ENCODE measurements around the gene BNIPL.

The BNIPL gene

GRCh38 chr1:150997126-150997872 lies 39.1 kb upstream of the BNIPL start:
- Mint-ChIP-seq H3K27ac (no peak overlapping the region), H3K36me3 (ENCODE audit: low read depth) (peaks cover 38% of the 10 kb centered on the region), H3K4me3 (no peak overlapping the region), H3K9me3 (no peaks in the 10 kb centered on the region), H3K4me1 (peaks cover 5% of the 10 kb centered on the region), H3K27me3 (ENCODE audit: low read depth) (no peaks in the 10 kb centered on the region)
- TF ChIP-seq CTCF (IDR thresholded peaks at IDR 0.05; ENCODE audit: unreplicated experiment in 3 of 3) = no peak

- no peaks in the 10 kb centered on the region for H3K27me3 Mint-ChIP-seq (ENCODE audit: low read depth)
- H3K4me1 Mint-ChIP-seq = peaks cover 11% of the 10 kb centered on the region
- peaks cover 42% of the 10 kb centered on the region for H3K36me3 Mint-ChIP-seq (ENCODE audit: low read depth)
- TF ChIP-seq CTCF (IDR thresholded peaks at IDR 0.05; ENCODE audit: unreplicated experiment in 3 of 3) = no peak
- H3K9me3 Mint-ChIP-seq = no peaks in the 10 kb centered on the region
- H3K27ac Mint-ChIP-seq = no peak overlapping the region
- H3K4me3 Mint-ChIP-seq = no peak overlapping the region
These were observed 38.4 kb upstream of the BNIPL start for GRCh38 chr1:150997949-150998348.

GRCh38 chr1:150999051-150999674 lies 37.2 kb upstream of the BNIPL start:
- Mint-ChIP-seq H3K27me3 (ENCODE audit: low read depth) (no peaks in the 10 kb centered on the region), H3K9me3 (no peaks in the 10 kb centered on the region), H3K4me3 (no peak overlapping the region), H3K36me3 (ENCODE audit: low read depth) (peaks cover 42% of the 10 kb centered on the region), H3K27ac (no peak overlapping the region), H3K4me1 (peaks cover 13% of the 10 kb centered on the region)
- no peak for TF ChIP-seq CTCF (IDR thresholded peaks at IDR 0.05; ENCODE audit: unreplicated experiment in 3 of 3)

GRCh38 chr1:150999926-151000325 lies 36.5 kb upstream of the BNIPL start:
- H3K4me1 Mint-ChIP-seq = peaks cover 13% of the 10 kb centered on the region
- no peak for TF ChIP-seq CTCF (IDR thresholded peaks at IDR 0.05; ENCODE audit: unreplicated experiment in 3 of 3)
- no peak overlapping the region for H3K4me3 Mint-ChIP-seq
- H3K27me3 Mint-ChIP-seq (ENCODE audit: low read depth) = no peaks in the 10 kb centered on the region
- H3K9me3 Mint-ChIP-seq = no peaks in the 10 kb centered on the region
- peaks cover 42% of the 10 kb centered on the region for H3K36me3 Mint-ChIP-seq (ENCODE audit: low read depth)
- H3K27ac Mint-ChIP-seq = no peak overlapping the region

- peaks cover 42% of the 10 kb centered on the region for H3K36me3 Mint-ChIP-seq (ENCODE audit: low read depth)
- no peak overlapping the region for H3K27ac Mint-ChIP-seq
- no peak overlapping the region for H3K4me3 Mint-ChIP-seq
- H3K9me3 Mint-ChIP-seq = no peaks in the 10 kb centered on the region
- no peak for TF ChIP-seq CTCF (IDR thresholded peaks at IDR 0.05; ENCODE audit: unreplicated experiment in 3 of 3)
- H3K4me1 Mint-ChIP-seq = peaks cover 15% of the 10 kb centered on the region
- no peaks in the 10 kb centered on the region for H3K27me3 Mint-ChIP-seq (ENCODE audit: low read depth)
These were observed 36.0 kb upstream of the BNIPL start for GRCh38 chr1:151000408-151000807.

GRCh38 chr1:151001602-151002001 lies 34.8 kb upstream of the BNIPL start:
- Mint-ChIP-seq H3K4me3 (peak overlapping the region in 1 of 3 experiments; percentile 16), H3K4me1 (peaks cover 21% of the 10 kb centered on the region), H3K36me3 (ENCODE audit: low read depth) (peaks cover 37% of the 10 kb centered on the region), H3K27ac (no peak overlapping the region), H3K27me3 (ENCODE audit: low read depth) (no peaks in the 10 kb centered on the region), H3K9me3 (no peaks in the 10 kb centered on the region)
- TF ChIP-seq CTCF (IDR thresholded peaks at IDR 0.05; ENCODE audit: unreplicated experiment in 3 of 3) = no peak
